ENCODE data around the gene STK32C. TPM values are rescaled to one million over a fixed set of nuclear protein-coding genes. Genes with fewer than 3 reads are reported as not detected.
A peak's percentile ranks its signal among the peaks of the same experiment; 100 is the strongest.

Gene STK32C
- total RNA-seq, 6 experiments from 2014 or later = 1.6 to 3.5 (median 2.1) TPM

GRCh38 chr10:132308587-132309470, 1.1 kb upstream of the STK32C start:
- Histone ChIP-seq H3K27me3 (no peaks in the 10 kb centered on the region), H3K4me3 (peak overlapping the region; percentile 76 to 92 (median 76)), H3K36me3 (no peaks in the 10 kb centered on the region), H3K4me1 (peaks cover 0 to 16% (median 0%) of the 10 kb centered on the region in 4 donors), H3K9me3 (no peaks in the 10 kb centered on the region), H3K27ac (no peak overlapping the region)
- no peak for TF ChIP-seq CTCF (IDR thresholded peaks at IDR 0.05)
- TF ChIP-seq POLR2A (IDR thresholded peaks at IDR 0.05) = no peak
- intact Hi-C loops (cut with DNase I) = no loop called here
- ATAC-seq = peak in 1 of 4 donors; percentile 1
- WGBS (ENCODE audit: insufficient coverage, low coverage, low lambda C conversion rate, missing lambda C conversion rate) = 33% methylated on average over 13 of the region's 61 CpGs
- DNase-seq = peak in 1 of 3 donors; percentile 52

- H3K27me3 ChIP-seq = no peaks in the 10 kb centered on the region
- ATAC-seq (peak; percentile 5 to 36 (median 34)), DNase-seq (peak; percentile 54 to 75 (median 68))
- WGBS (ENCODE audit: insufficient coverage, low coverage, low lambda C conversion rate, missing lambda C conversion rate) = no CpG with 5 or more reads among the region's 98 CpGs
- no peaks in the 10 kb centered on the region for H3K36me3 ChIP-seq
- no peak overlapping the region for H3K27ac ChIP-seq
- peaks cover 0 to 16% (median 0%) of the 10 kb centered on the region in 4 donors for H3K4me1 ChIP-seq
- TF ChIP-seq POLR2A (IDR thresholded peaks at IDR 0.05) = no peak
- TF ChIP-seq CTCF (IDR thresholded peaks at IDR 0.05) = no peak
- no peaks in the 10 kb centered on the region for H3K9me3 ChIP-seq
- intact Hi-C loops (cut with DNase I) = no loop called here
- H3K4me3 ChIP-seq = peak overlapping the region; percentile 39 to 92 (median 40)
Observed at GRCh38 chr10:132306864-132307751, 642 bp downstream of the STK32C start.

GRCh38 chr10:132306343-132306685, 1.4 kb downstream of the STK32C start:
- Histone ChIP-seq H3K4me3 (no peak overlapping the region), H3K36me3 (no peaks in the 10 kb centered on the region), H3K27me3 (no peaks in the 10 kb centered on the region), H3K9me3 (no peaks in the 10 kb centered on the region), H3K4me1 (peaks cover 0 to 16% (median 0%) of the 10 kb centered on the region in 4 donors), H3K27ac (no peak overlapping the region)
- DNase-seq = peak in 1 of 3 donors; percentile 36
- WGBS (ENCODE audit: insufficient coverage, low coverage, low lambda C conversion rate, missing lambda C conversion rate) = 100% methylated on average over 7 of the region's 16 CpGs
- ATAC-seq = no peak
- TF ChIP-seq CTCF (IDR thresholded peaks at IDR 0.05) (no peak), POLR2A (IDR thresholded peaks at IDR 0.05) (no peak)
- intact Hi-C loops (cut with DNase I) = no loop called here

GRCh38 chr10:132305654-132306342, 2.0 kb downstream of the STK32C start:
- Histone ChIP-seq H3K9me3 (no peaks in the 10 kb centered on the region), H3K27ac (no peak overlapping the region), H3K4me1 (peaks cover 0 to 16% (median 0%) of the 10 kb centered on the region in 4 donors), H3K27me3 (no peaks in the 10 kb centered on the region), H3K4me3 (no peak overlapping the region), H3K36me3 (no peaks in the 10 kb centered on the region)
- ATAC-seq (no peak), DNase-seq (peak in 1 of 3 donors; percentile 35)
- intact Hi-C loops (cut with DNase I) = no loop called here
- no peak for TF ChIP-seq CTCF (IDR thresholded peaks at IDR 0.05)
- no peak for TF ChIP-seq POLR2A (IDR thresholded peaks at IDR 0.05)
- 89% methylated on average over 6 of the region's 22 CpGs for WGBS (ENCODE audit: insufficient coverage, low coverage, low lambda C conversion rate, missing lambda C conversion rate)

All from right lobe of liver (tissue), 6 donors.